Stimulated activated effector memory CD8-positive, alpha-beta T cell treated with anti-CD3 and anti-CD28 coated beads, Interleukin-12 subunit alpha, Interleukin-12 subunit beta, amount 100 ng/mL, for 72 hours (primary cell): ENCODE data around the gene SLC16A7.
"Not testable (repeated sequence)": the region's sequence is repeated elsewhere in the genome, so short reads cannot be mapped to it uniquely, and the experiment has no call there.

Source experiments
- ATAC-seq: fragments of 150-1000 bp; cut with Tn5 transposase; 2 replicates; pipeline ENCODE4 v1.10.0; 2021
- DNase-seq, 2 donors: peaks; one replicate each; pipeline ENCODE4 v3.0.0; 2021 to 2022; ENCODE audit warnings: low spot score in 2 of 2
- H3K27ac Mint-ChIP-seq: one replicate; pipeline ENCODE4 v1.8.0; 2022; ENCODE audit warnings: mild to moderate bottlenecking, mixed read lengths
- H3K36me3 Mint-ChIP-seq: one replicate; pipeline ENCODE4 v1.8.0; 2022; ENCODE audit warnings: mild to moderate bottlenecking, mixed read lengths
- H3K4me1 Mint-ChIP-seq: one replicate; pipeline ENCODE4 v1.8.0; 2022; ENCODE audit warnings: mixed read lengths
- H3K4me3 Mint-ChIP-seq: one replicate; pipeline ENCODE4 v1.8.0; 2022; ENCODE audit warnings: mild to moderate bottlenecking, mixed read lengths
- H3K9me3 Mint-ChIP-seq: one replicate; pipeline ENCODE4 v1.8.0; 2022; ENCODE audit warnings: mixed read lengths

SLC16A7 gene

DNA sequence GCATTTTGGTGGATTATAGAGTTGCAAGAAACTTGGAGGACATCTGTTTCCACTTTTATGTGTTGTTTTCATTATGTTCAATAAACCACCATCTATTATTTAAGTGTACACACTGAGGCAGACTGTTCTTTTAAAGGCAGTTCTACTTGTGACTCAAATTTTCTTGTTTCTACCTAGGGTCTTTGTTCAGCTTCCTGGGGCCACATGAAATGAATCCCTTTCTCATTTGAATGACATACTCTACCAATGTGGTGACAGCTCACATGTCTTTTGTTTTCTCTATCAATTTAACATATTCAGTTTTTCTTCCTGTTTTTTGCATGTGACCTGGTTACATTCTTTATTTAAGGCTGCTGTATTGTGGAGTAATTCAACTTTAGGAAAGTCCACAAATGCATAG is 7.9 kb downstream of the SLC16A7 start:
- Mint-ChIP-seq H3K36me3 (peaks cover 6% of the 10 kb centered on the region), H3K27ac (no peak overlapping the region), H3K9me3 (no peaks in the 10 kb centered on the region), H3K4me1 (peaks cover 47% of the 10 kb centered on the region), H3K4me3 (no peak overlapping the region)
- ATAC-seq (peak; percentile 43), DNase-seq (no peak)

DNA sequence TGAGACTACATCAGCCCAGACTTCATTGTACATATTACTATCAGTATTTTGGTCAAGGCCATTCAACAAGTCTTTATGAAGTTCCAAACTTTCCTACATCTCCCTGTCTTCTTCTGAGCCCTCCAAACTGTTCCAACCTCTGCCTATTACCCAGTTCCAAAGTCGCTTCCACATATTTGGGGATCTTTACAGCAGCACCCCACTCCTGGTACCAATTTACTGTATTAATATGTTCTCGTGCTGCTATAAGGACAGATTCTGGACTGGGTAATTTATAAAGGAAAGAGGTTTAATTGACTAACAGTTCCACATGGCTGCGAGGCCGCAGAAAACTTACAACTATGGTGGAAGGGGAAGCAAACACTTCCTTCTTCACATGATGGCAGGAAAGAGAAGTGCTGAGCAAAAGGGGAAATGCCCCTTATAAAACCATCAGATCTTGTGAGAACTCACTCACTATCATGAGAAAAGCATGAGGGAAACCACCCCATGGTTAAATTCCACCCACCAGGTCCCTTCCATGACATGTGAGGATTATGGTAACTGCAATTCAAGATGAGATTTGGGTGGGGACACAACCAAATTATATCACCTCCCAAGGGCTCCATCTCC is 17.1 kb downstream of the SLC16A7 start:
- not testable (repeated sequence) for H3K36me3 Mint-ChIP-seq, H3K27ac Mint-ChIP-seq, H3K4me3 Mint-ChIP-seq, DNase-seq, H3K9me3 Mint-ChIP-seq, ATAC-seq
- peaks cover 15% of the 10 kb centered on the region for H3K4me1 Mint-ChIP-seq

DNA sequence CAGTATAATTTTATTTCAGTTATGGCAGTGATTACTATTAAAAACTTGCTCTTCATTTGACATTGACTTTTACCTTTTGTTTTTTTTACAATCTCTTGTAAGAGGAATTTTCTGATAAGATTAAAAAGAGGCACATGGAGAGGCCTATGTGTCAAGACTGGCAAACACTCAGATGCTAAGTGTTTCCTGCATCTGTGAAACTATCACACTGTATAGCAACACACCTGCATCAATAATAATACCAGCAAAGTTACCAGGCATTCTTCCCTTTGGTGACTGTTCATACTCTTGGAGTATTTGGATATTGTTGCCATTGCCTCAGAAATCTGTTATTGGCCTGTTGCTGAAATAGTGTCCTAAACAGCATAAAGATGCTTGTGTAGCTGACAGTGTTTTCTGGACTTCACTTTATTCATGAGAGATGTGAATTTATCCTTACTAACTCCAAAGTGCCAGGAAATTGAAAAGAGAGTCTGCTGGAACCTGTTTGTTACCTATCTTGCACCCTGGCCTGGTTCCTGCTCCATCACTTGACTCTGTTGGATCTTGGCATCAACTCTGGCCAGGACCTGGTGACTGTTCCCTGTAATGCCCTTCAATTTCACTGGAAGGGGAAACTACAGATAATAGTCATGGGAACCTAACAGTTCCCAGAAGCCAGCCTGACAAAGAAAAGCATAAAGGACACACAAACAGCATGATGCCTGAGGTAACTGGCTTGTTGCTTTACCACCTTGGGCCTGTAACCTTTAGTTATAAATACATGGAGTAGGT is 19.8 kb downstream of the SLC16A7 start:
- peaks cover 19% of the 10 kb centered on the region for H3K4me1 Mint-ChIP-seq
- H3K27ac Mint-ChIP-seq, result peak overlapping the region; percentile 20
- peaks cover 9% of the 10 kb centered on the region for H3K36me3 Mint-ChIP-seq
- no peak overlapping the region for H3K4me3 Mint-ChIP-seq
- H3K9me3 Mint-ChIP-seq, result peaks cover 6% of the 10 kb centered on the region
- ATAC-seq (no peak), DNase-seq (no peak)

DNA sequence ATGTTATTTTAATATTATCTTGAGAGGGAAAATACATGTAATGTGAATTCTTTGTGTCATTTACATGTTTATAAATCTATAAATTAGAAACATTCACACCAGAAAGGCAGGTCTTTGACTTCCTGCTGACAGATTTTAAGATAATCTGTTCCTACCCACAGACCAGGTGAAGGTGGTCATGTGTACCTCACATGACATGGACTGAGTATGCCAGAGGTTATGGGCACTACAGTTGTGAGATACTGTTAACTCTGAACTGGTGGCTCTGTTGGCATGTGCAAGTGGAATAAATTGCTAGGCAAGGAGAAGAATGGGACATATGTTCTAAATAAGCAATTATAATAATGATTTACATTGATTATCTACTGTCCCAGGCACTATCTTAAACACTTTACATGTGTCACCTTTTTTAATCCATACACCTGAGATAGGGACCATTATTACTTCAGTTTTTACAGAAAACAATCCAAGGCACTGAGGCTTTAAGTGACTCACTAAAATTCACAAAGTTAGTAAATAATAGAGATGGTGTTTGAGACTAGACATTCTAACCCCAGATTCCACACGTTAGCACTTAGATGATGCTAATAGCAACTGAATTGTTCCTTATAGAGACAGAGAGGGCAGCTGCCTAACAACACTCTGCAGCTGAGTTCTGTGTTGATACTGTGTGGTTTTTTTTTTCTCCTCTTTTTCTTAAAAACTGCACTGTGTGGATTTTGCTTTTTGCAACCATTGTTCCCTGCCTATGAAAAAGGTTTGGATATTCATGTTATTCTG is 23.8 kb downstream of the SLC16A7 start:
- no peak overlapping the region for H3K4me3 Mint-ChIP-seq
- H3K4me1 Mint-ChIP-seq, result peaks cover 33% of the 10 kb centered on the region
- ATAC-seq (peak; percentile 61), DNase-seq (no peak)
- H3K27ac Mint-ChIP-seq, result no peak overlapping the region
- H3K36me3 Mint-ChIP-seq, result peaks cover 4% of the 10 kb centered on the region
- H3K9me3 Mint-ChIP-seq, result no peaks in the 10 kb centered on the region

DNA sequence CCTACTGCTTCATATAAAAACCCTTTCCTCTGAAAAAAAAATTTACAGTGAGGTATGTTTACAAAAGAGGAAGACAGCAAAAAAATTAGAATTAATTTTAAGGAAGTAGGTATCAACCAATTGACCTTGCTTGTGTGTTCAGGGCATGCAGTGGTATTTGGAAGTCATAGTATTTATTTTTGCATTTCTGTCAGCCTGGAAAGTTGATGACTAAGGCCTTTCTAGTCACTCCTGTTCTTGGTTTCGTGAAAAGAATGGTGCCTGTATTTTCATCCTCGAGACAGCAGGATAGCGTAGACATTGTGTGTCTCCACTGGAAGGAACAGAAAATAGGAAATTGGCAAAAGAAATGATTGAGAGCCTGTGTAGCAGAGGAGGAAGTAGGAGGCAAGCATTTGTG is 24.5 kb downstream of the SLC16A7 start:
- Mint-ChIP-seq H3K27ac (no peak overlapping the region), H3K4me3 (no peak overlapping the region), H3K4me1 (peaks cover 33% of the 10 kb centered on the region), H3K9me3 (no peaks in the 10 kb centered on the region), H3K36me3 (peaks cover 4% of the 10 kb centered on the region)
- no peak for DNase-seq
- ATAC-seq, result no peak

DNA sequence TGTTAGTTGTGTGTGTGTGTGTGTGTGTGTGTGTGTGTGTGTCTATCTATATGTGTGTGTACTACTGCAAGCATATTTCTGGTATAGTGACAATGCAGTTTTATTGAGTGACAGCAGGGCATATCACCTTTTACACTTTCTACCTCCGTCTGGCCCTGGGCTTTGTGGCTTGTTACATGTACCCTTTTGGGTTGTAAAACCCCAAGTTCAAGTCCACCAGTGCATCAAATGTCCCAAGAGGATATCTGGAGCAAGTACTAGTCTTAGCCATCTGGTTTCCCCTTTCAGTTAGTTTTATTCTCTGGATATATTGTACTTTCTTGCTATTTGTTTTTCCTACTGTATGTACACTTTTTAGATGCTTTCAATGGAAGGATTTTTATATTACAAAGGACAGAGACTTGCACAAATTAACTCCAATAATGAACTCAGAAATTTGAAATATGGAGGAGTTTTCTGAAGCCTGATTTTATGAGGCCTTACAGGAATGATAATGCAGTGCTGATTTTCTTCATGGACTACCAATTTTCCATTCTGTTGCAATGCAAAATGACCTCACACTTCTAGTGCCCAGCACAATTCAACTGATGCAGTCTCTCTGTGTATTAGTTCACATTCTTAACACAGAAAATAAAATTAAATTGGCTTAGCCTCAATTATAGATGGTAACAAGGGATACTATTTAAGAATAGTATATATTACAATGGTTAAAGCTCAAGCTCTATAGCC is 29.1 kb downstream of the SLC16A7 start:
- DNase-seq (no peak), ATAC-seq (no peak)
- Mint-ChIP-seq H3K36me3 (no peaks in the 10 kb centered on the region), H3K4me3 (no peak overlapping the region), H3K9me3 (no peaks in the 10 kb centered on the region), H3K27ac (no peak overlapping the region), H3K4me1 (peaks cover 46% of the 10 kb centered on the region)

DNA sequence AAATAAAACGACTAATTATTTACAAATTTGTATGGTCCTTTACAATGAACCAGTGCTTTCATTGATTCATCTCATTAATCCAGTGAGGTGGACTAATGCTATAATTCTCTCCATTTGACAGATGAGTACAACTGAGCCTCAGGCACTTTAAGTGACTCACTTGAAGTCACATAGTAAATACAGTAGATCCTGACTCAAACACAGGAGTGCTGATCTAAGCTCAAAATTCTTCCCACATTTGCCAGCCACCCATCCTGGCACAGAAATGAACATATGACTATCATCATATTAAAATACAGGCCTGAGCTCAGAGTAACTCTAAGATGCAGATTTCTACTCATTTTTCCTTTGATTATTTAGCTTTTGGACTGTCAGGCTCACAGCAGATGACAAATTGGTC is 30.6 kb downstream of the SLC16A7 start:
- Mint-ChIP-seq H3K27ac (no peak overlapping the region), H3K36me3 (no peaks in the 10 kb centered on the region), H3K4me3 (no peak overlapping the region), H3K4me1 (peaks cover 42% of the 10 kb centered on the region), H3K9me3 (no peaks in the 10 kb centered on the region)
- DNase-seq (no peak), ATAC-seq (peak; percentile 92)

DNA sequence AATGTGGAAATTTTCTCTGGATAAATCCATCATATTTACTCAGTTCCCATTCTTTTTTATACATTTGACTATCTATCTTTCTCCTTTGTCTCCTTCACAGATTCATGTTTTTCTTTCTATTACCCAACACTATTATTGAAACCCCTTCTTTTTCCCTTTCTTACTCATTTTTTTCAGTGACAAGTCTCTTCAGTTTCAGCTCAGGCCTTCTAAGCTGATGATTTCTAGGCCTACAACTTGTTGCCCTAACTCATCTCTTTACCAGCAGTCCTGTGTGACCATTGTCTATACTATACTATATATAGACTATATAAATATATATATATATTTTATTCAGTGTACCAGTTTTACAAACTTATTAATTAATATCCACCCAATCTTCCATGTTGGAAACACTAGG is 31.8 kb downstream of the SLC16A7 start:
- H3K36me3 Mint-ChIP-seq, result no peaks in the 10 kb centered on the region
- ATAC-seq (peak; percentile 76), DNase-seq (no peak)
- no peaks in the 10 kb centered on the region for H3K9me3 Mint-ChIP-seq
- H3K27ac Mint-ChIP-seq, result no peak overlapping the region
- H3K4me3 Mint-ChIP-seq, result no peak overlapping the region
- peaks cover 46% of the 10 kb centered on the region for H3K4me1 Mint-ChIP-seq

DNA sequence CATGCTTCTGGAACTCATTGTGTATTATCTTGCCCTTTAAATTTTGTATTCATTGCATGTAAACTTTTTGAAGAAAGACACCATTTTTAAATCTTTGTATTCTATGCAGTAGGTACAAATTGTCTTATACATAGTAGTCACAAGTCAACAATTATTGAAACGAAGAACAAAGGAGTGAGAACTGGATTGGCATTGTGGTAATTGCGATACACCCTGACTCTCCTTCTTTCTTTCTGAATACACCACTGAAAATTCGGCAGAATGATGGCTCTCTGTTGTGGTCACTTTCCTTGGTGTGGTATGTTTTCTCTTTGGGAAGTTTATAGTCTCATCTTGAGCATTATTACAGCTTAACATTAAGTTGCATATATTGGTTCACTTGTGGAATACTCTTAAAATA is 34.1 kb downstream of the SLC16A7 start:
- H3K9me3 Mint-ChIP-seq, result no peaks in the 10 kb centered on the region
- H3K4me3 Mint-ChIP-seq, result no peak overlapping the region
- DNase-seq, result no peak
- H3K4me1 Mint-ChIP-seq, result peaks cover 49% of the 10 kb centered on the region
- H3K27ac Mint-ChIP-seq, result no peak overlapping the region
- no peaks in the 10 kb centered on the region for H3K36me3 Mint-ChIP-seq
- ATAC-seq, result peak; percentile 51

DNA sequence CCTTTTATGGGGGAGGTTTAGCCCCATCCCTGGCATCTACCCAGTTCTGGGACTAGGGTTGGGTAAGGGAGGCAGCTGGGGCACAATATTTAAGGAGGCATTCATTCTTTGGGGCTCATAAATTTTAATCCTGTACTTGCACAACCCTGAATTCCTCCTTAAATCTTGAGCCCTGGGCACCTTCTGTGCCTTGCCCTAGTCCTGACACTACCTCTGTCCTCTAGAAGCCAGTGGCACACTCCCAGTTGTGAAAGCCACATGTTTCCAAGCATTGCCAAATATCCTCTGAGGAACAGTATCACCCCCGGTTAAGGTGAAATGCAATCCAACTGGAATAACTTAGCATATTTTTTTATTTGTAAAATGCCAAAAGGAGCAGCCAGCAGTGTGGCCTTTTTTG is 36.6 kb downstream of the SLC16A7 start:
- H3K36me3 Mint-ChIP-seq, result no peaks in the 10 kb centered on the region
- no peak overlapping the region for H3K4me3 Mint-ChIP-seq
- H3K27ac Mint-ChIP-seq, result no peak overlapping the region
- ATAC-seq, result no peak
- no peak for DNase-seq
- H3K4me1 Mint-ChIP-seq, result peaks cover 46% of the 10 kb centered on the region
- no peaks in the 10 kb centered on the region for H3K9me3 Mint-ChIP-seq

DNA sequence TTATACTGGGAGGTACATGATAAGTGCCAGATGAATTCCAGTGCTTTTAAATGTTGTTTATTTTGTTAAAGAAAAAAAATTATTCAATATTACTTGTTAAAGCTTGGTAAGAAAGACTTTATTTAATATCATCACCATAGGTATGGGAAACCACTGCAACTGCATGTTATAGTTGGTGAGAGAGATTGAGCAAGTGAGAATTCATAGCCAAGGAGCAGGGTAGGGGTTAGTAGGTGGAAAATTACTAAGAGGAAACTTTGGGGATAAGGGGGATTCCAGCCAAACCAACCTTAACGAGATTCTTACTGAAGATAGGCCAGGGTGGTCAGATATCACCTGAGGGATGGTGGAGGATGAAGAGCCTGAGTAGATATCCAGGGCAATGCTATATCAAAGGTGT is 38.4 kb downstream of the SLC16A7 start:
- DNase-seq, result no peak
- Mint-ChIP-seq H3K27ac (no peak overlapping the region), H3K4me1 (peaks cover 46% of the 10 kb centered on the region), H3K36me3 (no peaks in the 10 kb centered on the region), H3K4me3 (no peak overlapping the region), H3K9me3 (no peaks in the 10 kb centered on the region)
- ATAC-seq, result peak; percentile 21

DNA sequence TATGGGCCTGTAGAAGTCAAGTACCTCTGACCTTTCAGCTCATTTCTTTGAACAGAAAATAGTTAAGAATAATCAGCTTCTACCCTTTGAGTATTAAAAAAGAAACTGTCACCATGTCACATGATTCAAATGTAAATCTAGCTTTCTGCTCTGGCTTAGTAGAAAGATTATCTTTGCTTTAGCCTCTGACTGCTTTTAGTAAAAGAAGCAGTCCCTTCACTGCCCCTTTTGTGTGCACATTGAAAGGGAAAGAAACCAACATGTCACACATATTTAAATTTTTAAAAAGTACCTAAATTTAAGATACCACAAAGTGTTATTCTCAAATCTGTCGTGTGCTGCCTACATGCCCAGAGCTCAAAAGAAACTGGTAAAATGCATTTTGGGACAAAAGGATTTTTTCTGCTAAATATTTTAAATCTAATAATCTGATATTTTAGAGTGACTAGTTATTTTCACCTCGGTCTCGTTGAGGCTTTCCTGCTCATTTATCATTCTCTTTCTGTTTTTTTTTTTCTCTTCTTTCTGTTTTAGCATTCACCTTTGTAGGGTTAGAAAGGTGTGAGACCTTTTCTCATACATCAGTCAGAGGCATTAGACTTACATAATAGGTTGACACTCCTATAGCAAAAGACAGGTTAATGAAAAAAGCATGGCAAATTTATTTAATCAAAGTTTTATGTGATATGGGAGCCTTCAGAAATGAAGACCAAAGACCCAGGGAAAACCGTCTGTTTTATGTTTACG is 41.3 kb downstream of the SLC16A7 start:
- ATAC-seq (peak; percentile 74), DNase-seq (no peak)
- no peaks in the 10 kb centered on the region for H3K36me3 Mint-ChIP-seq
- H3K27ac Mint-ChIP-seq, result peak overlapping the region; percentile 64
- H3K4me3 Mint-ChIP-seq, result peak overlapping the region; percentile 45
- H3K9me3 Mint-ChIP-seq, result no peaks in the 10 kb centered on the region
- H3K4me1 Mint-ChIP-seq, result peaks cover 34% of the 10 kb centered on the region

DNA sequence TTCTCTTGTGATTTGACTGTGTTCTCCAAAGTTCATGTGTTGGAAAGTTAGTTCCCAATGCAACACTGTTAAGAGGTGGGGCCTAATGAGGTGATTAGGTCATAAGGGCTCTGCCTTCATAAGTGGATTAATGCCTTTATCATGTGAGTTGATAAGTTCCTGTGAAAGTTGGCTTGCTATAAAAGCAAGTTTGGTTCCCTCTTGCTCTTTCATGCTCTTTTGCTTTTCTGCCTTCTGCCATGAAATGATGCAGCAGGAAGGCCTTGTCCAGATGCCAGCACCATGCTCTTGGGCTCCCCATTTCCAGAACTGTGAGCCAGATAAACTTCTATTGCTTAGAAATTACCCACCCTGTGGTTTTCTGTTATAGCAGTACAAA is 41.9 kb downstream of the SLC16A7 start:
- ATAC-seq, result no peak
- H3K4me3 Mint-ChIP-seq, result peak overlapping the region; percentile 45
- no peak for DNase-seq
- peak overlapping the region; percentile 64 for H3K27ac Mint-ChIP-seq
- no peaks in the 10 kb centered on the region for H3K9me3 Mint-ChIP-seq
- peaks cover 34% of the 10 kb centered on the region for H3K4me1 Mint-ChIP-seq
- no peaks in the 10 kb centered on the region for H3K36me3 Mint-ChIP-seq

DNA sequence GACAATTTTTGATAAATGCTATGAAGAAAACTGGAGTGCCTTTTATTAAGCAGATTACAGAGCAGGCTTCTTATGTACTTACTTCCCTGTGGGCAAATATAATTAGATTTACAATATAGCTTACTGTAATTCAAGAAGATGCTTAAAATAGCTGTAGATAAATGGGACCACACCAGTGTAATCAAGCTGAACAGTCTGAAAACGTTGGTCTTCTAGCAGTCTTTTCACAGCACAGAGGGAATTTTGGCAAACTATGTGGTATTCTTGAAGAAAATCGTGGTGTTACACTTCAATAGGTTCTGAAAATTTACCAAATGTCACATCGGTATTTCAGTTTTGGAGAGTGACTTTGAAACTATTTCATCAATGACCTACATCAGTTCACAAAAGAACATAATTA is 47.7 kb downstream of the SLC16A7 start:
- no peak for ATAC-seq
- no peaks in the 10 kb centered on the region for H3K36me3 Mint-ChIP-seq

DNA sequence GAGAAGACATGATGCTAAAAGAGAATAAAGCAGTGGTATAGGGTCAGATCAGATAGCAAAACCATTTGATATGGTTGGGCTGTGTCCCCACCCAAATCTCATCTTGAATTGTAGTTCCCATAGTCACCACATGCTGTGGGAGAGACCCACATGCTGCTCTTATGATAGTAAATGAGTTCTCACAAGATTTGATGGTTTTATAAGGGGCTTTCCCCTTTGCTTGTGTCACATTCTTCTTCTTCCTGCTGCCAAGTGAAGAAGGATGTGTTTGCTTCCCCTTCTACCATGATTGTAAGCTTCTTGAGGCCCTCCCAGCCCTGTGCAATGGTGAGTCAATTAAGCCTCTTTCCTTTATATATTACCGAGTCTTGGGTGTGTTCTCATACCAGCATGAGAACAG is 49.4 kb downstream of the SLC16A7 start:
- H3K4me1 Mint-ChIP-seq, result peaks cover 17% of the 10 kb centered on the region
- H3K36me3 Mint-ChIP-seq, result no peaks in the 10 kb centered on the region
- peaks cover 11% of the 10 kb centered on the region for H3K9me3 Mint-ChIP-seq
- ATAC-seq (no peak), DNase-seq (no peak)
- H3K27ac Mint-ChIP-seq, result no peak overlapping the region
- H3K4me3 Mint-ChIP-seq, result no peak overlapping the region

More for the DNA sequence above, 47.7 kb downstream of the SLC16A7 start:
- Mint-ChIP-seq H3K4me1 (peaks cover 7% of the 10 kb centered on the region), H3K9me3 (peaks cover 11% of the 10 kb centered on the region), H3K27ac (no peak overlapping the region), H3K4me3 (no peak overlapping the region)
- no peak for DNase-seq
